Measurements from ENCODE around the gene E2F3. TPM values are rescaled to one million over a fixed set of nuclear protein-coding genes. Genes with fewer than 3 reads are reported as not detected.

The E2F3 gene
- total RNA-seq, 4 donors from 2014 or later, result 5.4 to 7.1 (median 6.1) TPM

- peaks cover 0 to 9% (median 8%) of the 10 kb centered on the region in 3 donors for H3K4me1 ChIP-seq
- intact Hi-C loops (cut with DNase I), result no loop called here
- TF ChIP-seq POLR2A (IDR thresholded peaks at IDR 0.05) (no peak), CTCF (IDR thresholded peaks at IDR 0.05) (no peak)
- DNase-seq, result no peak
- no peak overlapping the region for H3K27ac ChIP-seq
- H3K4me3 ChIP-seq, result no peak overlapping the region
- WGBS, 2 donors, result 53 to 58% methylated on average over 4 of the region's 4 CpGs
- H3K36me3 ChIP-seq, result no peaks in the 10 kb centered on the region
- H3K9me3 ChIP-seq, result no peaks in the 10 kb centered on the region
- H3K27me3 ChIP-seq, result no peaks in the 10 kb centered on the region
Observed at GRCh38 chr6:20416567-20417345, 15.1 kb downstream of the E2F3 start.

- DNase-seq, result no peak
- 63 to 85% methylated on average over 6 of the region's 6 CpGs for WGBS, 2 donors
- H3K4me3 ChIP-seq, result no peak overlapping the region
- H3K9me3 ChIP-seq, result no peaks in the 10 kb centered on the region
- peaks cover 0 to 8% (median 7%) of the 10 kb centered on the region in 3 donors for H3K4me1 ChIP-seq
- intact Hi-C loops (cut with DNase I), result no loop called here
- no peaks in the 10 kb centered on the region for H3K27me3 ChIP-seq
- no peaks in the 10 kb centered on the region for H3K36me3 ChIP-seq
- H3K27ac ChIP-seq, result no peak overlapping the region
- TF ChIP-seq POLR2A (IDR thresholded peaks at IDR 0.05), result no peak
- TF ChIP-seq CTCF (IDR thresholded peaks at IDR 0.05), result no peak
Observed at GRCh38 chr6:20417819-20418218, 16.1 kb downstream of the E2F3 start.

- Histone ChIP-seq H3K9me3 (no peaks in the 10 kb centered on the region), H3K27me3 (no peaks in the 10 kb centered on the region), H3K4me3 (no peak overlapping the region), H3K27ac (no peak overlapping the region), H3K4me1 (peaks cover 5 to 13% (median 5%) of the 10 kb centered on the region in 3 donors), H3K36me3 (peaks cover 0 to 5% (median 0%) of the 10 kb centered on the region in 3 donors)
- intact Hi-C loops (cut with DNase I), result no loop called here
- TF ChIP-seq POLR2A (IDR thresholded peaks at IDR 0.05) (no peak), CTCF (IDR thresholded peaks at IDR 0.05) (no peak)
- WGBS, 2 donors, result 86 to 87% methylated on average over 3 of the region's 3 CpGs
- no peak for DNase-seq
Observed at GRCh38 chr6:20426177-20427082, 24.8 kb downstream of the E2F3 start.

- Histone ChIP-seq H3K36me3 (peaks cover 0 to 7% (median 0%) of the 10 kb centered on the region in 3 donors), H3K4me1 (peaks cover 5 to 13% (median 5%) of the 10 kb centered on the region in 3 donors), H3K27ac (no peak overlapping the region), H3K4me3 (no peak overlapping the region), H3K9me3 (no peaks in the 10 kb centered on the region), H3K27me3 (no peaks in the 10 kb centered on the region)
- no peak for DNase-seq
- no peak for TF ChIP-seq CTCF (IDR thresholded peaks at IDR 0.05)
- TF ChIP-seq POLR2A (IDR thresholded peaks at IDR 0.05), result no peak
- WGBS, 2 donors, result 61 to 82% methylated on average over 6 of the region's 6 CpGs
- intact Hi-C loops (cut with DNase I), result no loop called here
Observed at GRCh38 chr6:20427856-20428255, 26.2 kb downstream of the E2F3 start.

GRCh38 chr6:20432692-20433091 is 31.0 kb downstream of the E2F3 start:
- Histone ChIP-seq H3K36me3 (peaks cover 0 to 7% (median 0%) of the 10 kb centered on the region in 3 donors), H3K4me1 (peaks cover 5% of the 10 kb centered on the region in 3 donors), H3K27me3 (no peaks in the 10 kb centered on the region), H3K4me3 (no peak overlapping the region), H3K27ac (no peak overlapping the region), H3K9me3 (no peaks in the 10 kb centered on the region)
- no peak for TF ChIP-seq POLR2A (IDR thresholded peaks at IDR 0.05)
- no peak for TF ChIP-seq CTCF (IDR thresholded peaks at IDR 0.05)
- 93 to 100% methylated on average over 5 of the region's 5 CpGs for WGBS, 2 donors
- intact Hi-C loops (cut with DNase I), result no loop called here
- DNase-seq, result no peak
